H1 (cell line): ENCODE measurements around the gene ZNF573. TPM values are rescaled to one million over a fixed set of nuclear protein-coding genes. Genes with fewer than 3 reads are reported as not detected.

ENCODE experiments used
- CTCF ChIA-PET: fragments of 300-600 bp; sonication (Branson Sonifier 250); formaldehyde crosslinking; loops from one replicate; lab custom pipeline; 2021; ENCODE audit not compliant: partially characterized antibody; lab: Charles Lee
- POLR2A ChIA-PET: fragments of 300-600 bp; sonication (Branson Sonifier 250); formaldehyde crosslinking; loops from one replicate; lab custom pipeline; 2021; ENCODE audit warnings: inconsistent platforms; ENCODE audit not compliant: partially characterized antibody; lab: Charles Lee
- DNase-seq, 2 experiments: peaks; one replicate each; pipeline versions ENCODE4 v3.0.0 to v3.0.0-alpha.2; 2010 to 2022; ENCODE audit warnings: low spot score in 2 of 2, low read depth in 1 of 2, mixed read lengths in 1 of 2
- FAIRE-seq: peaks from 2 replicates; lab custom pipeline; 2011; peaks lifted over from hg19 to GRCh38; lab: Jason Lieb, UNC
- H2AFZ ChIP-seq: 2 replicates; pipeline ENCODE4 v1.8.1; 2012; ENCODE audit warnings: low read length, inconsistent platforms
- H2AK5ac ChIP-seq: 2 replicates; pipeline ENCODE4 v1.6.1; 2013; ENCODE audit warnings: low read depth, low read length
- H2BK120ac ChIP-seq: replicated peaks from 2 replicates; pipeline ENCODE3; 2013; ENCODE audit warnings: low read depth, low read length, inconsistent platforms
- H2BK12ac ChIP-seq: 2 replicates; pipeline ENCODE4 v1.6.1; 2013; ENCODE audit warnings: low read depth, low read length
- H2BK15ac ChIP-seq: 2 replicates; pipeline ENCODE4 v1.6.1; 2013; ENCODE audit warnings: low read length
- H2BK20ac ChIP-seq: 2 replicates; pipeline ENCODE4 v1.6.1; 2013; ENCODE audit warnings: low read length
- H2BK5ac ChIP-seq: 2 replicates; pipeline ENCODE4 v1.6.1; 2013; ENCODE audit warnings: low read depth, low read length
- H3K14ac ChIP-seq: 2 replicates; pipeline ENCODE4 v1.6.1; 2013; ENCODE audit warnings: inconsistent platforms; ENCODE audit not compliant: insufficient read length
- H3K18ac ChIP-seq: 2 replicates; pipeline ENCODE4 v1.6.1; 2013; ENCODE audit warnings: low read length; ENCODE audit errors: extremely low read depth
- H3K23ac ChIP-seq: 2 replicates; pipeline ENCODE4 v1.6.1; 2013; ENCODE audit warnings: inconsistent platforms; ENCODE audit not compliant: insufficient read length
- H3K23me2 ChIP-seq: 2 replicates; pipeline ENCODE4 v1.6.1; 2013; ENCODE audit warnings: low read depth, low read length
- H3K27ac ChIP-seq: 2 replicates; pipeline ENCODE4 v1.6.1; 2011; ENCODE audit warnings: low read depth, low read length, inconsistent platforms
- H3K27me3 ChIP-seq, 4 experiments: replicated peaks in 1 of 4; 1 replicate in 1 of 4; 2 replicates in 3 of 4; pipeline versions ENCODE4 v1.6.1 to v1.8.1; 2011 to 2013; ENCODE audit warnings: low read length in 3 of 4, mild to moderate bottlenecking in 3 of 4, inconsistent platforms in 2 of 4, mixed read lengths in 2 of 4, moderate library complexity in 1 of 4; ENCODE audit not compliant: control insufficient read depth in 3 of 4, insufficient read depth in 3 of 4; ENCODE audit errors: extremely low read depth in 1 of 4
- H3K36me3 ChIP-seq, 4 experiments: 2 replicates each; pipeline versions ENCODE4 v1.6.1 to v1.8.1; 2011 to 2013; ENCODE audit warnings: mild to moderate bottlenecking in 4 of 4, low read length in 3 of 4, moderate library complexity in 2 of 4, control low read depth in 1 of 4, inconsistent platforms in 1 of 4; ENCODE audit not compliant: insufficient read depth in 4 of 4, control insufficient read depth in 2 of 4
- H3K4ac ChIP-seq: replicated peaks from 2 replicates; pipeline ENCODE3; 2013; ENCODE audit warnings: low read length, low read depth, mixed read lengths, inconsistent platforms; ENCODE audit not compliant: insufficient read length
- H3K4me1 ChIP-seq, 4 experiments: replicated peaks in 1 of 4; 1 replicate in 1 of 4; 2 replicates in 3 of 4; pipeline versions ENCODE4 v1.6.1 to v1.8.1; 2011 to 2013; ENCODE audit warnings: low read length in 3 of 4, inconsistent platforms in 2 of 4, mixed read lengths in 1 of 4; ENCODE audit not compliant: insufficient read depth in 4 of 4, control insufficient read depth in 3 of 4
- H3K4me2 ChIP-seq, 2 experiments: 2 replicates each; pipeline versions ENCODE4 v1.6.1 to v1.8.1; 2011 to 2013; ENCODE audit warnings: low read depth in 2 of 2, low read length in 2 of 2, control low read depth in 1 of 2, inconsistent platforms in 1 of 2, mild to moderate bottlenecking in 1 of 2; ENCODE audit not compliant: insufficient read depth in 1 of 2
- H3K4me3 ChIP-seq, 4 experiments: fragments of 200-600, 300-600 bp in 1 of 4; sonication (generic), shearing (Covaris generic), sonication (Bioruptor Twin) in 1 of 4; 2 replicates each; pipeline versions ENCODE4 v1.5.1 to v1.8.1; 2011 to 2016; ENCODE audit warnings: low read length in 4 of 4, low read depth in 3 of 4, control low read depth in 2 of 4, inconsistent platforms in 2 of 4, mild to moderate bottlenecking in 2 of 4, mixed read lengths in 1 of 4, moderate library complexity in 1 of 4; ENCODE audit not compliant: insufficient read depth in 2 of 4; ENCODE audit errors: extremely low read depth in 1 of 4
- H3K56ac ChIP-seq: replicated peaks from 2 replicates; pipeline ENCODE3; 2013; ENCODE audit warnings: low read depth, mild to moderate bottlenecking, mixed read lengths, low read length, inconsistent platforms; ENCODE audit not compliant: insufficient read length
- H3K79me1 ChIP-seq: 2 replicates; pipeline ENCODE4 v1.6.1; 2013; ENCODE audit warnings: low read depth, low read length, control low read depth
- H3K79me2 ChIP-seq, 2 experiments: 2 replicates each; pipeline versions ENCODE4 v1.6.1 to v1.8.1; 2012 to 2013; ENCODE audit warnings: low read length in 2 of 2, mild to moderate bottlenecking in 2 of 2, inconsistent platforms in 1 of 2; ENCODE audit not compliant: insufficient read depth in 2 of 2, control insufficient read depth in 1 of 2
- H3K9ac ChIP-seq, 4 experiments: replicated peaks in 1 of 4; 1 replicate in 1 of 4; 2 replicates in 3 of 4; pipeline versions ENCODE4 v1.6.1 to v1.8.1; 2011 to 2013; ENCODE audit warnings: low read depth in 3 of 4, low read length in 3 of 4, control low read depth in 2 of 4, mild to moderate bottlenecking in 2 of 4, moderate library complexity in 2 of 4, inconsistent platforms in 1 of 4; ENCODE audit errors: extremely low read depth in 1 of 4
- H3K9me3 ChIP-seq, 2 experiments: 2 replicates each; pipeline versions ENCODE4 v1.6.1 to v1.8.1; 2012 to 2013; ENCODE audit warnings: mild to moderate bottlenecking in 2 of 2, moderate library complexity in 2 of 2, control low read depth in 1 of 2, inconsistent platforms in 1 of 2, low read depth in 1 of 2, low read length in 1 of 2, mixed read lengths in 1 of 2; ENCODE audit not compliant: insufficient read depth in 2 of 2
- H4K20me1 ChIP-seq, 2 experiments: replicated peaks in 1 of 2; 2 replicates each; pipeline versions ENCODE3 to v1.8.1; 2011 to 2013; ENCODE audit warnings: inconsistent platforms in 2 of 2, low read length in 2 of 2, mild to moderate bottlenecking in 1 of 2; ENCODE audit not compliant: insufficient read depth in 2 of 2, control insufficient read depth in 1 of 2
- H4K5ac ChIP-seq: 2 replicates; pipeline ENCODE4 v1.6.1; 2013; ENCODE audit warnings: low read length, low read depth, mixed read lengths, inconsistent platforms; ENCODE audit not compliant: insufficient read length
- H4K8ac ChIP-seq: 2 replicates; pipeline ENCODE4 v1.8.0; 2013; ENCODE audit warnings: mild to moderate bottlenecking, moderate library complexity, low read length, inconsistent platforms; ENCODE audit not compliant: insufficient read depth; ENCODE audit errors: extremely low read depth
- H4K91ac ChIP-seq: replicated peaks from 2 replicates; pipeline ENCODE3; 2013; ENCODE audit warnings: low read length, mixed read lengths, inconsistent platforms; ENCODE audit not compliant: insufficient read length
- CEBPB ChIP-seq: IDR thresholded peaks from 2 replicates; pipeline ENCODE4 v1.6.1; 2012; ENCODE audit warnings: low read depth, low read length
- TEAD4 ChIP-seq: IDR thresholded peaks from 2 replicates; pipeline ENCODE4 v1.6.1; 2012; ENCODE audit warnings: low read depth, low read length, inconsistent platforms, mixed read lengths
- WGBS, 2 experiments: shearing (Covaris generic) in 1 of 2; methylation state at CpG; one replicate each; pipeline versions ENCODE4 v1.1.6 to v1.1.7; 2013 to 2015; ENCODE audit warnings: low lambda C conversion rate in 2 of 2, mixed read lengths in 2 of 2, inconsistent platforms in 1 of 2, low coverage in 1 of 2, missing lambda C conversion rate in 1 of 2; ENCODE audit not compliant: insufficient replicate concordance in 2 of 2, insufficient coverage in 1 of 2, insufficient read length in 1 of 2; ENCODE audit errors: extremely low coverage in 1 of 2, missing lambda C conversion rate in 1 of 2; 5-methylcytosine and 5-hydroxymethylcytosine counted together
- polyA plus RNA-seq, 7 experiments: library from polyadenylated mRNA; depleted of rRNA in 3 of 7; stranded (reverse) in 5 of 7; unstranded in 2 of 7; fragments of >200 nt in 5 of 7; fragments of 200-250 nt in 2 of 7; gene quantifications; 1 replicate in 5 of 7; 2 replicates in 1 of 7; 4 replicates in 1 of 7; pipeline versions ENCODE4 v1.2.1 to v1.2.3, GENCODE V29; 2011 to 2013; ENCODE audit warnings: missing spikeins in 2 of 7, mixed read lengths in 2 of 7
- total RNA-seq: library from RNA; stranded (reverse); fragmentation: NEBNext Ultra II Directional; extraction: Animal tissue kit (Norgen Biotek cat#: 25700); gene quantifications from 2 replicates; pipeline ENCODE4 v1.2.1, GENCODE V29; 2021

ZNF573 gene
- total and polyA plus RNA-seq, 2 of the 8 experiments (the other 6 are each of a cell fraction or from before 2014, with no cell fraction given), result 6.3 to 13.8 TPM

DNA sequence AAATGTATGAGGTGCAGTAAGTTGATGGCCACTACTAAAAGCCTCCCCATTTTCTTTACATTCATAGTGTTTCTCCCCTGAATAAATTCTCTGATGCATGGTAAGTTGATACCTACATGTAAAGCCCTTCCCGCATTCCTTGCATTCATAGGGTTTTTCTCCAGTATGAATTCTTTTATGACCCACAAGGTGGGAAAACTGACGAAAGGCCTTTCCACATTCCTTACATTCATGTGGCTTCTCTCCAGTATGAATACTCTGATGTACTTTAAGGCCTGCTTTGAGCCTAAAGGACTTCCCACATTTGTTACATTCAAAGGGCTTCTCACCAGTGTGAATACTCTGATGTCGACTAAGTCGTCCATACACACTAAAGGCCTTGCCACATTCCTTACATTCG, 80.3 kb downstream of the ZNF573 start:
- Histone ChIP-seq H3K27me3 (peaks cover 0 to 9% (median 3%) of the 10 kb centered on the region in 4 experiments; a peak in 3 of 7 replicates), H2AFZ (no peak overlapping the region), H4K5ac (no peak overlapping the region), H3K9me3 (peaks cover 8 to 13% of the 10 kb centered on the region in 2 experiments), H3K18ac (no peak overlapping the region), H2BK12ac (no peak overlapping the region; the same call in 1 of the 2 replicates), H3K23me2 (no peaks in the 10 kb centered on the region), H4K91ac (no peak overlapping the region), H3K36me3 (peaks cover 4 to 40% (median 17%) of the 10 kb centered on the region in 4 experiments; a peak in 7 of 8 replicates), H2AK5ac (no peak overlapping the region), H3K79me2 (no peaks in the 10 kb centered on the region), H3K9ac (no peak overlapping the region), H4K20me1 (peaks cover 0 to 7% of the 10 kb centered on the region in 2 experiments), H2BK120ac (no peak overlapping the region), H3K56ac (no peak overlapping the region), H3K79me1 (no peaks in the 10 kb centered on the region), H3K4ac (no peak overlapping the region), H3K4me1 (peaks cover 0 to 2% (median 0%) of the 10 kb centered on the region in 4 experiments; a peak in 1 of 7 replicates), H3K4me3 (0 out of 8 replicates have a peak overlapping the region, but pooled peaks of 1 of the 4 experiments have one; percentile 19), H4K8ac (no peak overlapping the region), H2BK20ac (no peak overlapping the region), H2BK15ac (no peak overlapping the region), H3K14ac (no peak overlapping the region), H3K27ac (no peak overlapping the region), H3K4me2 (no peak overlapping the region), H2BK5ac (no peak overlapping the region), H3K23ac (no peak overlapping the region)
- POLR2A ChIA-PET, result interaction anchor here (1.5 kb wide), 1 partner anchor 192 kb away, joined by 3 read pairs; the partner anchor contains the start of gene ZNF793
- FAIRE-seq (peak; percentile 36), DNase-seq (no peak)
- CTCF ChIA-PET, result no interaction called here
- 92% methylated on average over 5 of the region's 5 CpGs; no CpG with 5 or more reads in 1 of the 2 experiments for WGBS, 2 experiments
- TF ChIP-seq TEAD4 (peak; percentile 52), CEBPB (no peak)
